Large intestine (tissue), 3 donors: ENCODE data around the gene LAPTM4A. TPM values are rescaled to one million over a fixed set of nuclear protein-coding genes. Genes with fewer than 3 reads are reported as not detected.
"Not testable (repeated sequence)": the region's sequence is repeated elsewhere in the genome, so short reads cannot be mapped to it uniquely, and the experiment has no call there.

Experiments
- DNase-seq, 2 donors: peaks; one replicate each; pipeline versions ENCODE4 v3.0.0 to v3.0.0-alpha.2; 2013
- H3K27ac ChIP-seq: one replicate; pipeline ENCODE4 v1.5.1; 2013; ENCODE audit warnings: low read length
- H3K27me3 ChIP-seq: 2 replicates; pipeline ENCODE4 v1.6.1; 2013; ENCODE audit warnings: low read length; ENCODE audit not compliant: control insufficient read depth, insufficient read depth
- H3K36me3 ChIP-seq: 2 replicates; pipeline ENCODE4 v1.6.1; 2013; ENCODE audit warnings: low read length; ENCODE audit not compliant: control insufficient read depth, insufficient read depth
- H3K4me1 ChIP-seq: one replicate; pipeline ENCODE4 v1.6.1; 2013; ENCODE audit warnings: low read length; ENCODE audit not compliant: control insufficient read depth, insufficient read depth
- H3K4me3 ChIP-seq: one replicate; pipeline ENCODE4 v1.5.1; 2013; ENCODE audit warnings: low read length
- H3K9me3 ChIP-seq: one replicate; pipeline ENCODE4 v1.6.1; 2013; ENCODE audit warnings: mild to moderate bottlenecking, low read depth, low read length, moderate library complexity; ENCODE audit not compliant: control insufficient read depth
- WGBS: methylation state at CpG from one replicate; pipeline ENCODE4 v1.1.5; 2013; ENCODE audit warnings: low lambda C conversion rate; ENCODE audit not compliant: insufficient coverage; 5-methylcytosine and 5-hydroxymethylcytosine counted together
- polyA plus RNA-seq: library from polyadenylated mRNA; unstranded; fragments of 120-200 nt; gene quantifications from one replicate; pipeline ENCODE4 v1.2.1, GENCODE V29; 2013

Gene LAPTM4A
- polyA plus RNA-seq, 1 donor = 294 TPM

DNA sequence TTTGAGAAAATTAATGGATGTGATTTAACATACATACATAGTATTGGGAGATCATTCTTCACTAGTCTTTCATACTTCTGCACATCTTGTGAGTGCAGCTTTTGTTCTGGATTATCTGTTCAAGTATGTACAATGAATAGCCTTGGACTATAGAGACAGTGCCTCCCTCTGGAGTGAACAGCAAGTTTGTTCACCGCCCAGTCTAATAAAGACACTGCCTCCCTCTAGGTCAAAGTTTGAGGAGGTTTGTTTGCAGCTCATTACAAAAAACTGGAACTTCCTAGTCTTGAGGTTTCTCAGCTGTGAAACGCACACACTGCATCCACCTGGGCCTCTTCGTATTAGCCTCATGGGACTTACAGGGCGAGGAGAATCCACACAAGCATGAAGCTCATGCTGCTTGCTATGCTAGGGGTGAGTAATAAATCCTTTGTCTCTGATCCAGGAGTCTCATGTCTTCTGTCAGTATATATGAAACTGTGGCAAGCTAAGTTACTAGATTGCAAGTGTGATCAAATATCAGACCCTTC is 26.0 kb upstream of the LAPTM4A start:
- H3K4me3 ChIP-seq = no peak overlapping the region
- no CpG with 5 or more reads among the region's 4 CpGs for WGBS
- H3K9me3 ChIP-seq = no peaks in the 10 kb centered on the region
- no peaks in the 10 kb centered on the region for H3K27me3 ChIP-seq
- no peaks in the 10 kb centered on the region for H3K36me3 ChIP-seq
- no peak overlapping the region for H3K27ac ChIP-seq
- no peaks in the 10 kb centered on the region for H3K4me1 ChIP-seq
- no peak for DNase-seq

DNA sequence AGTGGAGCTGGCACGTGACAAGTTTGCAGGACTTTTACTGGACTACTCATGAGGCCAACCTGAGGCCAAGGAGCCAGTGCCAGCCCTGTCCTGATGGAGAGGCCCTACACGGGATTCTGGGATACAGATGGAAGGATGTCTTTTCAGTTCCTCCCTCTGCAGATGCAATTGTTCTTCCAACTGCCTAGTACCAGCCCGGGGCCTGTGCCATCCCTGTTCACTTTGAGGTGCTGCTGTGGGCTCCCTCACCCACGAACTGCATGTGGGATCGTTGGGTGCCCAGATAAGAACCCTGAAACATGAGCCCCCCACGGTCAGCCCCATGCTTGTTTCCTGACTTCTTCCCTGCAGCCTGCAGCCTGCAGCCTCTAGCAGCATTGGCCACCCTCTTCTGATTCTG is 25.3 kb upstream of the LAPTM4A start:
- Histone ChIP-seq H3K9me3 (no peaks in the 10 kb centered on the region), H3K36me3 (no peaks in the 10 kb centered on the region), H3K4me1 (peaks cover 3% of the 10 kb centered on the region), H3K27me3 (no peaks in the 10 kb centered on the region), H3K4me3 (no peak overlapping the region), H3K27ac (no peak overlapping the region)
- WGBS = no CpG with 5 or more reads among the region's 6 CpGs
- no peak for DNase-seq

DNA sequence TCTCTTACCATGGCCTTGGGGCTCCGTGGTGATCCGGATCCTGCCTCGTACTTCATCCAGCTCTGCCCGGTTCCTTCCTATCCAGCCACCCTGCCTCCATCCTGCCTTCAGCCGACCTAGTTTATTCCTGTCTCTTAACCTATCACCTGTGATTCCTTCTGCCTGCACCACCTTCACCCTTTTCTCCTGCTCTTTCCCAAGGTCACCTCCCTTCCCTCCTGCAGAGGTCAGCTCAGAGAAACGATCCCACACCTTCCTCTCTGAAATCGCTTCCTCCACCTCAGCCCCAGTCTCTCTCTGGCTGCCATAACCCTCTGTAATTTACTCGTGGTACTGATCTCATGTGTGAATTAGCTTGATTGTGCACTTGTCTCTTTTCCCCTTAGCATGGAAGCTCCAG is 23.5 kb upstream of the LAPTM4A start:
- WGBS = no CpG with 5 or more reads among the region's 8 CpGs
- H3K4me1 ChIP-seq = peaks cover 9% of the 10 kb centered on the region
- no peaks in the 10 kb centered on the region for H3K36me3 ChIP-seq
- H3K27ac ChIP-seq = no peak overlapping the region
- no peaks in the 10 kb centered on the region for H3K9me3 ChIP-seq
- H3K27me3 ChIP-seq = no peaks in the 10 kb centered on the region
- no peak for DNase-seq
- H3K4me3 ChIP-seq = no peak overlapping the region

- not testable (repeated sequence) for H3K4me1 ChIP-seq, H3K36me3 ChIP-seq, DNase-seq, H3K9me3 ChIP-seq, H3K27me3 ChIP-seq, H3K4me3 ChIP-seq, H3K27ac ChIP-seq
- WGBS = no CpG with 5 or more reads among the region's 9 CpGs
Observed at GRCh38 chr2:20074046-20074648, 22.7 kb upstream of the LAPTM4A start.

- Histone ChIP-seq H3K9me3 (no peaks in the 10 kb centered on the region), H3K4me1 (peaks cover 9% of the 10 kb centered on the region), H3K4me3 (no peak overlapping the region), H3K27me3 (no peaks in the 10 kb centered on the region), H3K27ac (no peak overlapping the region), H3K36me3 (no peaks in the 10 kb centered on the region)
- DNase-seq = no peak
- WGBS = no CpG with 5 or more reads among the region's 2 CpGs
Observed at GRCh38 chr2:20073460-20073859, 22.0 kb upstream of the LAPTM4A start.

DNA sequence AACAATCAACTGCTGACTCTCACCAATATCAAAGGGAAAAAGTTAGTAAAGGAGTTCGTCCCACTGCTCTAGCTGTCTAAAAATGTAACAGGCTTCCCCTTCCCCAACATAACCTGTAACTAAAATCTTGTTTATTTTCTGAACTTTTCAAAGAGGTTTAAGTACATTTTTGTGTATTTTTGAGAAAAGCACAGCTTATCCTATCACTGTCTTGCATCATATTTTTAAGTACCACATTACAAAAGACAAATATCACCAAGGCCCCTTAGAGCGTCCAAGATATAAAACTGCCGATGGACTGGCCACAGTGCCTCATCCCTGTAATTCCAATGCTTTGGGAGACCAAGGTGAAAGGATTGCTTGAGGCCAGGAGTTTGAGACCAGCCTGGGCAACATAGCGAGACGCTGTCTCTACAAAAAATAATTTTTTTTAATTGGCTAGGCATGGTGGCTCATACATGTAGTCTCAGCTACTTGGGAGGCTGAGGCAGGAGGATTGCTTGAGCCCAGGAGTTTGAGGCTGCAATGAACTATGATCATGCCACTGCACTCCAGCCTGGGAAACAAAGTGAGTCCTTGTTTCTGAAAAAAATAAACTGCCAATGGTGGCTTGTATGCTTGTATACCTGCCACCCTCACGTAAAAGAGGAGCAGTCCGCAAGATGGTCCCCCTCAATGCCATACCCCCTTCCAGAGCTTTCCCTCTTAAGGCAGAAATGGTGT is 21.2 kb upstream of the LAPTM4A start:
- H3K9me3 ChIP-seq = no peaks in the 10 kb centered on the region
- no peak for DNase-seq
- no peaks in the 10 kb centered on the region for H3K36me3 ChIP-seq
- WGBS = no CpG with 5 or more reads among the region's 7 CpGs
- H3K4me3 ChIP-seq = no peak overlapping the region
- H3K27me3 ChIP-seq = no peaks in the 10 kb centered on the region
- H3K4me1 ChIP-seq = peaks cover 9% of the 10 kb centered on the region
- H3K27ac ChIP-seq = peak overlapping the region; percentile 66

DNA sequence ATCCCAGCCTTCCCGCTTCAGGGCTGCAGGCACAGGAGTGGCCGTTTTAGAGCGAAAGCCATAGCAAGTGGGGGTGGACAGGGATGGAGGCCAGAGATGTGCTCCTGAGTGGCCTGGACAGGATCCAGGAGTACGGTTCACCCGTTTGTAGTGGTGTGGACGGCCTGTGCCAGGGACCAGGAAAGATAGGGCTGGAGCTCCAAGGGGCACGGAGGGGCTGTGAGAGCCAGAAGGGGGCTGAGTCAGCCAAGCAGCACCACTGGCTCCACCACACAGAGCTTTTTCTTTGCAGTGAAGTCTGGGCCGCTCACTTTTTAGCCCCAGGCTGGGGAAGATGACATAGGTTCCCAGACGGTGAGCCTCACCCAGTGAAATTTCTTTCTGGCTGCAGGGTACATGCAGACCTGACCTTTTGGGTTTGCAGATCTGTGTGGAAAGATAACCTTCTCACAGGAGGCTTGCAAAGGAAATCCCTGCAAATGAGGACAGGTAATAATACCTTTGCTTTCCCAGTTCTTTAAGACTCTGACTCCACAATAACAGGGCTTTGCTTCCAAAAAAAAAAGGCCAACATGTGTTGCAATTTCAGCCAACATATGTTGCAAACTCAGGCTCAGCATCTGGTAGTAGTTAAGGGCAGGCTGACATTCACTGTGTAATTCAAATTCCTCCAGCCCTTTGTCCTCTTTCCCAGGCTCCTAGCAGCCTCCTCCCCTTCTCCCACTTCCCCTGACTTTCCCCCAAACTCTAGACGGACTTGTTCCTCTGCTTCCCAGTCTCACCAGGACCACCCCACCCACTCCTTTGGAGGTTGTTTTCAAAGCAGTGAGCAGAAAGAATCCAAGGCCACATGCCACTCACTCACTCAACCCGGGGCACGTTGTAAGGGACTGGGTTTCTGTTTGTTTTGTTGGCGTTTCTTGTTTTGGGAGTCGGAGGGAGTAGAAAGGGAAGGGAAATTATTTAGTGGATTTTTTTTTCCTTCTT is 20.3 kb upstream of the LAPTM4A start:
- no peaks in the 10 kb centered on the region for H3K9me3 ChIP-seq
- no peaks in the 10 kb centered on the region for H3K36me3 ChIP-seq
- H3K27ac ChIP-seq = peak overlapping the region; percentile 66
- H3K27me3 ChIP-seq = no peaks in the 10 kb centered on the region
- peak in 1 of 2 donors; percentile 40 for DNase-seq
- peaks cover 9% of the 10 kb centered on the region for H3K4me1 ChIP-seq
- no CpG with 5 or more reads among the region's 14 CpGs for WGBS
- H3K4me3 ChIP-seq = no peak overlapping the region

DNA sequence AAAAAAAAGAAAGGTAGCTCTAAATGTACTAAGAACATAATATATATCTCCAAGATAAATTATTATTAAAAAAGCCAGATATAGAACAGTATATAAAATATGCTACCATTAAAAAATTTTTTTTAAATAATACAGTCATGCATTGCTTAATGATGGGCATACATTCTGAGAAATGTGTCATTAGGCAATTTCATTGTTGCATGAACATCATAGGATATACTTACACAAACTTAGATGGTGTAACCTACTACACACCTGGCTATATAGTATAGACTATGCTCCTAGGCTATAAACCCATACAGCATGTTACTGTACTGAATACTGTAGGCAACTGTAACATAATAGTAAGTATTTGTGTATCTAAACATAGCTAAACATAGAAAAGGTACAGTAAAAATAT is 18.3 kb upstream of the LAPTM4A start:
- Histone ChIP-seq H3K4me1 (peaks cover 9% of the 10 kb centered on the region), H3K9me3 (no peaks in the 10 kb centered on the region), H3K27me3 (no peaks in the 10 kb centered on the region), H3K36me3 (no peaks in the 10 kb centered on the region), H3K27ac (no peak overlapping the region), H3K4me3 (no peak overlapping the region)
- DNase-seq = no peak

DNA sequence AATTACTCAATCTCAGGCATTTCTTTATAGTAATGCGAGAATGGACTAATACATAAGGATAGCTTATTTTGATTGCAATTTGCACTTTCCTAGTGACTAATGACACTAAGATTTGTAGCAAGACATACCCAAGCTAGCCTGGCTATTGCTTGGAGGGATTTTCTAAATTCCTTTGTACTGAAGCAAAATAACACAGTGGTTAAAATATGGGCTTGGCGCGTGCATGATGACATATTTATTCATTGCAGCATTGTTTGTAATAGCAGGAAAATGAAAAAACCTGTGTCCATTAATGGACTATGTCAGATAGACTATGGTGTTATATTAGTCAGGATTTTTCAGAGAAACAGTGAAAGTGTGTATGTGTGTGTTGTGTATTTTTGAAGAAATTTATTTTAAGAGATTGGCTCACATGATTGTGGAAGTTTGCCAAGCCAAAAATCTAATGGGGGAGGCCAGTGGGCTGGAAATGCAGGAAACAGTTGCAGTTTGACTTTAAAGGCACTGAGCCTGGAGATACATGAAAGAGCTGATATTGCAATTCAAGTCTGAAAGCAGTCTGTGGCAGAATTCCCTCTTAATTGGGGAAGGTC is 16.7 kb upstream of the LAPTM4A start:
- Histone ChIP-seq H3K27me3 (no peaks in the 10 kb centered on the region), H3K27ac (peak overlapping the region; percentile 12), H3K36me3 (no peaks in the 10 kb centered on the region), H3K4me1 (peaks cover 9% of the 10 kb centered on the region), H3K4me3 (no peak overlapping the region), H3K9me3 (no peaks in the 10 kb centered on the region)
- no peak for DNase-seq
- WGBS = 100% methylated on average over 1 of the region's 3 CpGs
